ENCODE measurements around the gene UVSSA. TPM values are rescaled to one million over a fixed set of nuclear protein-coding genes. Genes with fewer than 3 reads are reported as not detected.

UVSSA gene
- total RNA-seq, 1 donor from 2014 or later, result 33.9 TPM

DNA sequence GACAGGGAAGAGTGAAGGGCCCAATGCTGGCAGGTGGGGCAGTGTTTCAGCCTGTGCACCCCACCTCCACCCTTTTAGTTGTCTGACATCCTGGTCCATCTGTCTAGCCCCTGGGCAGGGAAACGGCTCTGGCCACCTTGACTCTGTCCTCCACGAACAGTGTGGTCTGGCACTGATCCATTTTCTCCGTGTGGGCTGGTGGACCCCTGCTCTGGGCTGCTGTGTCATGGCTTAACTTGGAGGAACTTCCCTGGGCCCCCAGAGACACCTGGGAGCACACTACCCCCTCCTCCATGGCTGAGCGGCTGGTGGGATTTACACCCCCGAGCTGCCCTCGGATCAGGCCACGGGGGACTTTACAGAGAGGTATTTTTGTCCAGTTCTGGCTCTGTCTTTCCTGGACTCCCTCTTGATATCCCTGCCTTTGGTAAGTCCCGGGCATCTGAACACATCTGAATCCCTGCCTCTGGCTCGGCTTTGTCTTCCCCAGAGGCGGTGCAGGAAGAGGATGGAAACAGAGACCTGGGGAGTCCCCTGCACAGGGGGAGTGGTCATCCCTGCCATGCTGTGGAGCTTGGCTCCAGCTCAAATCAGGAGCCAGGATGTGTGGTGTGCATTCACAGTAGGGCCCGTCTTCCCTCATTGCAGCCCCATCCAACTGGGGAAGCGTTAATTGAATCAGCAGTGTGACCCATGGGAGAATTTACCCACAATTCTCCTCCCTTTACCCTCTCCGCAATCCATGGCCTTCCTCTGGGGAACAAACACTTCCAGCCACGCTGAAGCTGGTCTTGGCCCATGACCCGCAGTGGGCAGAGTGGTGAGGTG, 65.6 kb downstream of the UVSSA start:
- TF ChIP-seq CTCF (IDR thresholded peaks at IDR 0.05; ENCODE audit: partially characterized antibody, unreplicated experiment), result no peak
- no peak for DNase-seq
- no peaks in the 10 kb centered on the region for H3K36me3 Mint-ChIP-seq (ENCODE audit: unreplicated experiment)
- H3K4me3 Mint-ChIP-seq (ENCODE audit: unreplicated experiment), result no peak overlapping the region
- peaks cover 10% of the 10 kb centered on the region for H3K4me1 Mint-ChIP-seq (ENCODE audit: low read depth, unreplicated experiment)
- H3K27me3 Mint-ChIP-seq (ENCODE audit: unreplicated experiment), result peaks cover 37% of the 10 kb centered on the region
- peaks cover 15% of the 10 kb centered on the region for H3K9me3 Mint-ChIP-seq (ENCODE audit: unreplicated experiment)
- no peak overlapping the region for H3K27ac Mint-ChIP-seq (ENCODE audit: unreplicated experiment)

DNA sequence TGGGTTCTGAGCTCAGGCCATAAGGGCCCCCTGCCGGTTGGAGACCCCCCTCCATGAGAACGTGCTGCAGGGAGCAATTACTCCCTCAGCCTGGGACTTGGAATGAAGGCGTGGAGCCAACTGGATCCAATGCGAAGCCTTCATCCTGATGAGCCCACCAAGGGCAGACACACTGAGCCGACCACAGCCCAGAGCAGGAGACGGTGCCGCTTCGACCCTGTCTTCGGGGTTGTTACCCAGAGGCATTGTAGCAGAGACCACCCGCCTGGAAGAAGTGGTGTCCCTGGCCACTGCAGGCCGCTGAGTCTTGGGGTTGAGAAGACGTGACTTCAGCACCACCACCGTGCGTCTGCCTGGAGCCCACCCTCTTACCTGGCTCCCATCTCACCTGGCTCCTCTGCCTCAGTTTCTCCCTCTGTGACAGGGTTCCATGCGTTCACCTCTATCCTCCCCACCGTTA, 66.2 kb downstream of the UVSSA start:
- peaks cover 15% of the 10 kb centered on the region for H3K9me3 Mint-ChIP-seq (ENCODE audit: unreplicated experiment)
- DNase-seq, result no peak
- peaks cover 35% of the 10 kb centered on the region for H3K27me3 Mint-ChIP-seq (ENCODE audit: unreplicated experiment)
- TF ChIP-seq CTCF (IDR thresholded peaks at IDR 0.05; ENCODE audit: partially characterized antibody, unreplicated experiment), result no peak
- no peak overlapping the region for H3K4me3 Mint-ChIP-seq (ENCODE audit: unreplicated experiment)
- no peaks in the 10 kb centered on the region for H3K36me3 Mint-ChIP-seq (ENCODE audit: unreplicated experiment)
- peaks cover 9% of the 10 kb centered on the region for H3K4me1 Mint-ChIP-seq (ENCODE audit: low read depth, unreplicated experiment)
- H3K27ac Mint-ChIP-seq (ENCODE audit: unreplicated experiment), result no peak overlapping the region

DNA sequence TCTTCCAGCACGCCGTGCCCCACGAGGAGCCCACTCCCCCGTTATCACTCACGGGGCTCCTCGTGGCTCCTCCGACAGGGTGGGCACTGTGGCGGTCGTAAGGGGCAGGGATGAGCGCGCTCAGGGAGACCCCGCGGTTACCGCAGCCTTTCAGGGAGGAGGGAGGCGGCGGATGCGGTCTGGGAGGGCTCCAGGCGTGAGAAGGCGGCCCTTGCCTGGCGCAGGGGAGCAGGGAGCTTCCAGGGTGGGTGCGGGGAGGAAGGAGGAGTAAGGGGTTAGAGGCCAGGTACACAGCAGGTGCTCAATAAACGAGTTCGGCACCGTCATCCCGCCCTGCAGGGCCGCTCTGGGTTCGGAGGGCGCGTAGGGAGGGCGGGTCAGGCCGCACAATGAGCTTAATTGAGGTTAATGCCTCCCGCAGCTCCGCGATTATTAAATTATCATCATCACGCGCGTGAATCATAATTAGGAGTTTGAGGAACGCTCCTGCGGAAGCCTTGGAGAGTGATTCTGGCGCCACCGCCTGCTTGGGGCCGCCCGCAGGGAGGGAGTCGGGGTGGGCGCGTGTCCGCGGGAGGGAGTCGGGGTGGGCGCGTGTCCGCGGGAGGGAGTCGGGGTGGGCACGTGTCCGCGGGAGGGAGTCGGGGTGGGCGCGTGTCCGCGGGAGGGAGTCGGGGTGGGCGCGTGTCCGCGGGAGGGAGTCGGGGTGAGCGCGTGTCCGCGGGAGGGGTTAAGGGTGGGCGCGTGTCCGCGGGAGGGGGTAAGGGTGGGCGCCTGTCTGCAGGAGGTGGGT, 66.9 kb downstream of the UVSSA start:
- Mint-ChIP-seq H3K4me3 (ENCODE audit: unreplicated experiment) (no peak overlapping the region), H3K36me3 (ENCODE audit: unreplicated experiment) (no peaks in the 10 kb centered on the region), H3K27ac (ENCODE audit: unreplicated experiment) (no peak overlapping the region), H3K4me1 (ENCODE audit: low read depth, unreplicated experiment) (peaks cover 7% of the 10 kb centered on the region), H3K9me3 (ENCODE audit: unreplicated experiment) (peaks cover 12% of the 10 kb centered on the region), H3K27me3 (ENCODE audit: unreplicated experiment) (peaks cover 31% of the 10 kb centered on the region)
- no peak for TF ChIP-seq CTCF (IDR thresholded peaks at IDR 0.05; ENCODE audit: partially characterized antibody, unreplicated experiment)
- DNase-seq, result peak; percentile 21

GRCh38 chr4:1414831-1415680, 68.0 kb downstream of the UVSSA start:
- Mint-ChIP-seq H3K9me3 (ENCODE audit: unreplicated experiment) (peaks cover 12% of the 10 kb centered on the region), H3K36me3 (ENCODE audit: unreplicated experiment) (no peaks in the 10 kb centered on the region), H3K27me3 (ENCODE audit: unreplicated experiment) (peaks cover 24% of the 10 kb centered on the region), H3K4me3 (ENCODE audit: unreplicated experiment) (peak overlapping the region; percentile 48), H3K4me1 (ENCODE audit: low read depth, unreplicated experiment) (peaks cover 7% of the 10 kb centered on the region), H3K27ac (ENCODE audit: unreplicated experiment) (peak overlapping the region; percentile 18)
- DNase-seq, result peak; percentile 42
- TF ChIP-seq CTCF (IDR thresholded peaks at IDR 0.05; ENCODE audit: partially characterized antibody, unreplicated experiment), result no peak

All from glutamatergic neuron (in vitro differentiated cells).